Muscle of leg (tissue), 16 donors: ENCODE results near the gene CITED1. TPM values are rescaled to one million over a fixed set of nuclear protein-coding genes. Genes with fewer than 3 reads are reported as not detected.

ENCODE experiments used
- DNase-seq: peaks from one replicate; pipeline ENCODE4 v3.0.0; 2013
- H3K27ac ChIP-seq: one replicate; pipeline ENCODE4 v1.5.1; 2013; ENCODE audit warnings: mild to moderate bottlenecking, low read length, control low read depth
- H3K27me3 ChIP-seq: one replicate; pipeline ENCODE4 v1.6.1; 2013; ENCODE audit warnings: low read length; ENCODE audit not compliant: control insufficient read depth, insufficient read depth
- H3K36me3 ChIP-seq: one replicate; pipeline ENCODE4 v1.6.1; 2013; ENCODE audit warnings: low read length; ENCODE audit not compliant: control insufficient read depth, insufficient read depth
- H3K4me1 ChIP-seq: one replicate; pipeline ENCODE4 v1.6.1; 2013; ENCODE audit warnings: low read length; ENCODE audit not compliant: control insufficient read depth, insufficient read depth
- H3K4me3 ChIP-seq: one replicate; pipeline ENCODE4 v1.5.1; 2013; ENCODE audit warnings: low read length, control low read depth
- H3K9me3 ChIP-seq: replicated peaks from 2 replicates; pipeline ENCODE4 v1.6.1; 2013; ENCODE audit warnings: low read depth, low read length; ENCODE audit not compliant: control insufficient read depth
- WGBS: methylation state at CpG from one replicate; pipeline ENCODE4 v1.1.5; 2013; ENCODE audit warnings: missing lambda C conversion rate; ENCODE audit not compliant: insufficient coverage; 5-methylcytosine and 5-hydroxymethylcytosine counted together
- long read RNA-seq, 11 donors: transcript quantifications; one replicate each; lab custom pipeline, GENCODE V29; 2026
- polyA plus RNA-seq, 8 donors: library from polyadenylated mRNA; unstranded; fragments of 120-200 nt; gene quantifications; one replicate each; pipeline versions ENCODE4 v1.2.1 to v1.2.3, GENCODE V29; 2013; ENCODE audit warnings: inconsistent platforms in 1 of 8, low replicate concordance in 1 of 8; ENCODE audit not compliant: insufficient read length in 8 of 8, insufficient read depth in 1 of 8
- total RNA-seq: library from RNA; stranded (reverse); fragments of 120-200 nt; gene quantifications from one replicate; pipeline ENCODE4 v1.2.4, GENCODE V29; 2013

The CITED1 gene, protein sequence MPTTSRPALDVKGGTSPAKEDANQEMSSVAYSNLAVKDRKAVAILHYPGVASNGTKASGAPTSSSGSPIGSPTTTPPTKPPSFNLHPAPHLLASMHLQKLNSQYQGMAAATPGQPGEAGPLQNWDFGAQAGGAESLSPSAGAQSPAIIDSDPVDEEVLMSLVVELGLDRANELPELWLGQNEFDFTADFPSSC
- total RNA-seq (26.8 TPM), polyA plus RNA-seq (10 to 100 TPM; 15.5 to 26.4 (median 20.4) TPM)
- long read RNA-seq, donor 1, partial matches to known transcripts, result 0 of 8 reads
- long read RNA-seq, donor 1, other reads (novel, unspliced or antisense), result 0 of 8 reads
- long read RNA-seq, donor 2, result 0 reads
- long read RNA-seq, donor 3, transcript CITED1-201 (3 exons, 1,231 nt), result major isoform, 8 of 10 reads
- long read RNA-seq, donor 3, partial matches to known transcripts, result 0 of 10 reads
- long read RNA-seq, donor 3, other reads (novel, unspliced or antisense), result 0 of 10 reads
- long read RNA-seq, donor 4, partial matches to known transcripts, result 0 of 3 reads
- long read RNA-seq, donor 4, other reads (novel, unspliced or antisense), result 0 of 3 reads
- long read RNA-seq, donor 5, transcript CITED1-201 (3 exons, 1,231 nt), result major isoform, 26 of 40 reads
- long read RNA-seq, donor 5, transcript CITED1-207 (3 exons, 820 nt), result minor isoform, 10 of 40 reads
- long read RNA-seq, donor 5, partial matches to known transcripts, result 0 of 40 reads
- long read RNA-seq, donor 5, other reads (novel, unspliced or antisense), result 0 of 40 reads
- long read RNA-seq, donor 6, transcript CITED1-201 (3 exons, 1,231 nt), result major isoform, 11 of 18 reads
- long read RNA-seq, donor 6, partial matches to known transcripts, result 0 of 18 reads
- long read RNA-seq, donor 6, other reads (novel, unspliced or antisense), result 0 of 18 reads
- long read RNA-seq, donor 7, transcript CITED1-201 (3 exons, 1,231 nt), result major isoform, 12 of 19 reads
- long read RNA-seq, donor 7, partial matches to known transcripts, result 0 of 19 reads
- long read RNA-seq, donor 7, other reads (novel, unspliced or antisense), result 0 of 19 reads
- long read RNA-seq, donor 8, partial matches to known transcripts, result 0 of 8 reads
- long read RNA-seq, donor 8, other reads (novel, unspliced or antisense), result 0 of 8 reads
- long read RNA-seq, donor 9, transcript CITED1-201 (3 exons, 1,231 nt), result major isoform, 6 of 12 reads
- long read RNA-seq, donor 9, partial matches to known transcripts, result 0 of 12 reads
- long read RNA-seq, donor 9, other reads (novel, unspliced or antisense), result 0 of 12 reads
- long read RNA-seq, donor 10, transcript CITED1-201 (3 exons, 1,231 nt), result major isoform, 7 of 15 reads
- long read RNA-seq, donor 10, transcript CITED1-202 (3 exons, 886 nt), result minor isoform, 5 of 15 reads
- long read RNA-seq, donor 10, partial matches to known transcripts, result 0 of 15 reads
- long read RNA-seq, donor 10, other reads (novel, unspliced or antisense), result 0 of 15 reads
- long read RNA-seq, donor 11, partial matches to known transcripts, result 0 of 14 reads
- long read RNA-seq, donor 11, other reads (novel, unspliced or antisense), result 0 of 14 reads

DNA sequence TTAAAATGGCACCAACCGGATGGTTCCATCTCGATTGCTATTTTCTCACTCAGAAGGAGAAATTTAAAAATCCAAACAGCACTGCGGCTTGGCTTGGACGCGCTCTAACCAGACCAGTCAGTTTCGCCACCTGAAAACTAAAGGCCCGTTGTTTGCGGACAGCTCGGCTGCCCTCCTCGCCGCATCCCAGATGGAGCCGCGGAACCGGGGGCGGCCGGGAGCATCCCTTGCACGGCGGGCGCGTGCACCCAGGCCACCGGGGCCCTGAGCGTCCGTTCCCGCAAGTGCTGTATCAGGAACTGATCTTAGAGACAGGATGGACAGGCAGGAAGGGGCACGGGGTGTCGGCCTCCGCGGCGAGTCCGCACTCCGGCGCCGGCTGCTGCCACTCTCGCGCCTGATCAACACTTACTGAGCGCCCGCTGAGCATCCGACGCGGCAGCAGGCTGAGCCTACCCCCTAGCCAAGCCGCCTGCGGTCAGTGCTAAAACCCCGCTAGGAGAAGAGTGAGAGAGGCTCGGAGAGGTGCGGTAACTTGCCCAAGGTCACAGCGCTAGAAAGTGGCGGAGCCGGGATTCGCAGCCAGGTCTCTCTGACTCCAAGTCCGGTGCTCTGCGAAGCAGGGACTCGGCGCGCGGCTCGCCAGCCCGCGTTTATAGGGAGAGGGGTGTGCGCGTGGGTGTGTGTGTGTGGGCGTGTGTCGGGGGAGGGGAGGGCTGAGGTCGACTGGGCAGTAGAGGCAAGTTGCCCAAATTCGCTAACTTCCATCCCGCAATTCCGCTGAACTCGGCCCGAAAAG, at the start of gene CITED1:
Gene CITED1, minus strand, starts transcription at position 629 of the 799 bp plus-strand sequence. CDS start 3,045 bp downstream, outside the sequence.
- H3K9me3 ChIP-seq, result no peaks in the 10 kb centered on the region
- peaks cover 22% of the 10 kb centered on the region for H3K4me1 ChIP-seq
- H3K27ac ChIP-seq, result peak within 1 kb of the TSS; percentile 65
- WGBS, result 7% methylated on average over 64 of the region's 68 CpGs
- H3K27me3 ChIP-seq, result peaks cover 90% of the 10 kb centered on the region
- DNase-seq, result no peak
- H3K36me3 ChIP-seq, result peaks cover 9% of the 10 kb centered on the region
- peak within 1 kb of the TSS; percentile 63 for H3K4me3 ChIP-seq

DNA sequence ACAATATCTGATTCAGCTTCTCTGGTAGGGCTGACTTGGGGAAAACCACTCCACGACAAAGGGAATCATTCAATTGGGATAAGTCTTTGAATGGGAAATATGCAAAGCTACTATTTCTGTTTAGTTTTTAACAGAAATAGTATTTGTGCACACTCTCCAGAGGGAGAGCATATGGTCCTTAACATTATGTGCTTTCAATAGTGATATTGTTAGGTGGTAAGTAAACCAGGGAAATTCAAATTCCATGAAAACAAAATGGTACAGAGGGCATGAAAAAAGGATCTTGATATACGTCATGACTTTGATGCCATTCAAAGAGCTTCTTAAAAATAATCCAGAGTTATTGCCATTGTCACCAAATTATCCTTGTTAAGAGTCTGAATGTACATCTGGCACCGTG, 47.1 kb upstream of the CITED1 start:
- H3K27ac ChIP-seq, result no peak overlapping the region
- H3K36me3 ChIP-seq, result peaks cover 6% of the 10 kb centered on the region
- peaks cover 56% of the 10 kb centered on the region for H3K27me3 ChIP-seq
- WGBS, result no CpG with 5 or more reads among the region's 3 CpGs
- no peaks in the 10 kb centered on the region for H3K9me3 ChIP-seq
- H3K4me3 ChIP-seq, result no peak overlapping the region
- no peak for DNase-seq
- peaks cover 15% of the 10 kb centered on the region for H3K4me1 ChIP-seq

DNA sequence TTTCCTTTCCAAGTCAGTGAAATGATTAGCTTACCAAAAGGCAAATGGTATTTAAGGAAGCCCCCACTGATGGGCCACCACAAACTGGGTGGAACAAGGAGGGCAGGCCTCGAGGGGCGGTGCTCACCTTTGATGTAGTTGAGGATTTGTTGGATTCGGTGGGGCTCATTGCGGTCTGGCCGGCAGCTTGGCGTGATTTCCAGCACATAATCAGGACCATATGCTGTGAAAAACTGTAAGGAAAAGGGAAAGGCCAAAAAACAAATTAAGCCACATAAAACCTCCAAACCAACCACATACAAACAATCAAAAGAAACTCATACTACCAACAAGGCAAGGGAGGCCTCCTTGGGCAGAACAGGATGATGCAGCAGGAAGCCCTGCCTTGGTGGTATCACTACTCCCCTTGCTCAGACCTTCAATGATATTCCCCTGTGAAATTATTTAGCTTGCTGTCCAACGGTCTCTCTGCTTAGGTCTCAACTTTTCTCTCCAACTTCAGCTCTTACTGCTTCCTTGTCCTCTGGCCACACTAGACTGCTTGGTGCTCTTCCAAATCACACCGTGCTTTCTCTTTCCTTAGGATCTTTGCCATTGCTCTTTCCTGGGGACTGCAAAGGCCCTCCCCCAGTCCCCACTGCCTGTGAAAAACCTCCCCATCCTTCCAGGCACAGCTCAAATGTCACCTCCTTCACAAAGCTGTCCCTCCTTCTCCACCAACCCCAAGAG, 46.1 kb upstream of the CITED1 start:
- DNase-seq, result peak; percentile 90
- 26% methylated on average over 5 of the region's 8 CpGs for WGBS
- Histone ChIP-seq H3K4me1 (peaks cover 15% of the 10 kb centered on the region), H3K36me3 (peaks cover 6% of the 10 kb centered on the region), H3K4me3 (no peak overlapping the region), H3K27ac (peak overlapping the region; percentile 55), H3K9me3 (no peaks in the 10 kb centered on the region), H3K27me3 (peaks cover 52% of the 10 kb centered on the region)

DNA sequence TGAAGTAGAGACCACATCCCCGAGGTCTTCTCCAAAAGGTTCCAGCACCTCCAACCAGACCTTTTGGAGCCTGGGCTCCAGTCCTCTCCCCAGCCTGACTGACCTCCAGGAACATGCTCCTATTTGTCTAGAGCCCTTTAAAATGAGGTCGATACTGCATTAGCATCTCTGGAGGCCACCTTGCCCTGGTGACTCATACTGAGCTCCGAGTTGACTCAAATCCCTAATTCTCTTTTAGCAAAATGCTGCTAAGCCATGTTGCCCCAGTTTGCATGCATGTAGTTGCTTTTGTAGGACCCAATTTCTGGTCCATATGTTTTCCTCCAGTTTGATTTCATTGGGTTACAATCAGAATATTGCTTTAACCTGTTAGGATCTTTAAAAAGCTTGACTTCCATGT, 43.5 kb upstream of the CITED1 start:
- WGBS, result 75% methylated on average over 2 of the region's 3 CpGs
- H3K4me3 ChIP-seq, result no peak overlapping the region
- H3K27ac ChIP-seq, result no peak overlapping the region
- peaks cover 10% of the 10 kb centered on the region for H3K36me3 ChIP-seq
- peaks cover 51% of the 10 kb centered on the region for H3K27me3 ChIP-seq
- DNase-seq, result no peak
- no peaks in the 10 kb centered on the region for H3K9me3 ChIP-seq
- H3K4me1 ChIP-seq, result peaks cover 15% of the 10 kb centered on the region

DNA sequence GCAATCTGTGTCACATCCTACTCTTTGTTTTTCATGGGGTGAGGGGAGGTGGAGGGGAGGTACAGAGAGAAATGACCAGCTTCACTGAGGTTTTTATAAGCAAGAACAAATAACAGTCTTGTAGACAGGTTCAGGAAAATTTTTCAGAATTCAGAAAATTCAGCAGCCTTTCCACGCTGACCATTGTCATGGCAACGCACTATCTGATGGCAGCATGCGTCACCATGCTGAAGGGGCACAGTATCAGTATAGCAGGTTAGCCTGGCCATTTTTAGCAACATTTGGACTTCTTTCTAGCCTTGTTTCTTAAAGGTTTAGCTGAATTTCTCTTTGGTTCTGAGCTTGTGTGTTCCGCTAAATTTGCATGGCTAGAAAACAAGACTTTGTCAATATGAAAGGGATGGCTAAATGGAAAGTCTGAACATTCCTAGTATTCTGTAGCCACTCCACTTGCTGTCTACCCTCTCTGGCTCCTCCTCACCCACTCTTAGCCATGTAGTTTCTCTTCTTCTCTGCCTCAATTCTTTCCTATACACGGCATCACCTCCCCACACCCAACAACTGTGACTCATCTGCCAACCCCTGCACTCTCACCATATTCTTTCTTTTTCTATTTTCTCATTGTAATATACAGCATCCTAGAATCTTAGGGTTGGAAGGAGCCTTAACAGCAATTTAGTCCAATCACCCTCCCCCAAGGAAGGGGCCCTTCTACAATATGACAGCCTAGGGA, 42.7 kb upstream of the CITED1 start:
- Histone ChIP-seq H3K27me3 (peaks cover 49% of the 10 kb centered on the region), H3K9me3 (no peaks in the 10 kb centered on the region), H3K27ac (no peak overlapping the region), H3K36me3 (peaks cover 10% of the 10 kb centered on the region), H3K4me3 (no peak overlapping the region), H3K4me1 (peaks cover 10% of the 10 kb centered on the region)
- DNase-seq, result no peak
- 90% methylated on average over 3 of the region's 5 CpGs for WGBS

DNA sequence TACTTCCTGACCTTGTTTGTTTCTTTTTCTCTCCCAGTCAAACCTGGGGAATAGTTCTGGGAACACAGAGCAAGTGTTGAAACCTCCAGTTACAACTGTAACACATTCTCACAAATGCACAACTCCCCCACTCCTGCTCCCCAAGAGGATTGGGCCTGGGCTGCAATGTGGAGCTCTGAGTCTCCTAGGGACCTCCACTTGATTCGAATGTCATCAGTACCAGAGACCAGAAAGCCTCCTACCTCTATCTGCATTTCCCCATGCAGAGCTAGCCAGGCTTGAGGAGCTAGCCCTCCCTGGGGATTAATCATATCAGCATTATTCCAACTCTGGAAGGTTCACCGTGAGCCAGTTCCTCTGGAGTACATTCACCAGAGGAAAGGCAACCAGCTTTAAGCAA, 41.7 kb upstream of the CITED1 start:
- Histone ChIP-seq H3K9me3 (no peaks in the 10 kb centered on the region), H3K4me1 (peaks cover 10% of the 10 kb centered on the region), H3K36me3 (peaks cover 10% of the 10 kb centered on the region), H3K4me3 (no peak overlapping the region), H3K27ac (no peak overlapping the region), H3K27me3 (peaks cover 49% of the 10 kb centered on the region)
- no CpG with 5 or more reads among the region's 2 CpGs for WGBS
- DNase-seq, result peak; percentile 11

DNA sequence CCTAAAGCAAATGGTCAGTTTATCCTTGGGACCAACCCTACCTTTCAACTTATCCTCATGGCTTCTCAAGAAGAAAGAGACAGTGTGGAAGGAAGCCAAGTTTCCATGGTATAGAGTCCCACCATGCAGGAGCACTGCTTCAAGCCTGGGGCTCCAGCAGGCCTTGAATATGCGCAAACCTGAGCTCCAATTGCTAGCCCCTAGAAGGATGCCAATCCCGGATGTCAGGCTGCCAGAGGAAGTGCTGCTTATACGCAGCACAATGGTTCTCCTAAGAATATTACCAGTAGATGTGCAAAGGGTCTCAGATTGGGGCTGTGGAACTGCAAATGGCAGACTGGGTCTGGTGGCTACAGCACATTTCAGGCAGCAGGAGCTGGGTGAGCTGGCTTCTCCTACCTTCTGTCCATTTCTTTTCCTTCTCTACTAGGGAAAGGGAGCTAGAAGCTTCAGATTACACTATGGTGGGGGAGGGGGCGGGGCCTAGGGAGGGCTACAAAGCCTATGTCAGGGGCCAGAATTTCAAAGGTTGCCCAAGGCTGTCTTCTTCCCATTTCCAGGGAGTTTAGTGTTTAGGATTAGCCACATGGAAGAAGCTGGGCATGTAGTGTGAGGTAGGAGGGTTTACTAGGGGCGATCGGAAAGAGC, 40.7 kb upstream of the CITED1 start:
- H3K27ac ChIP-seq, result no peak overlapping the region
- H3K9me3 ChIP-seq, result no peaks in the 10 kb centered on the region
- WGBS, result 66% methylated on average over 4 of the region's 6 CpGs
- peaks cover 48% of the 10 kb centered on the region for H3K27me3 ChIP-seq
- H3K4me1 ChIP-seq, result peaks cover 8% of the 10 kb centered on the region
- H3K36me3 ChIP-seq, result peaks cover 10% of the 10 kb centered on the region
- DNase-seq, result no peak
- no peak overlapping the region for H3K4me3 ChIP-seq

DNA sequence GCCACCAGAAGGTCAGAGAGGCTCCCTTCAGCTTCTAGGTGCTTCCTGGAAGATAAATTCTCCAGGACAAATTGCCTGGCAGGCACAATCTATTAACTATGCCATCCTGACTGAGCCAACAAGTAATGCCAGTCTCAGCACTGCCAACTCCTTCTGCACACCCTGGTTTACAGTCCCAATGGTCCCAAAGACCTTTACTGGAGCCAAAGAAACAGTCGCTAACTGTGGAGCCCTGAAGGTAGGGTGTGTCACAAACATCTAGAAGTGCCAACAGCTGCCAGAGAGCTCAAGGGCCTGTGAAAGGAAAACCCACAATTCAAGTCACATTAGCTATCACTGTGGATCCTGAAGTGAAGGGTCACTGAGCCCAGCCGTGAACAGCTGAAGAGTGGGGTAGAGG, 34.9 kb upstream of the CITED1 start:
- Histone ChIP-seq H3K4me3 (no peak overlapping the region), H3K27ac (peak overlapping the region; percentile 47), H3K27me3 (peaks cover 33% of the 10 kb centered on the region), H3K9me3 (no peaks in the 10 kb centered on the region), H3K4me1 (peaks cover 2% of the 10 kb centered on the region), H3K36me3 (no peaks in the 10 kb centered on the region)
- 80% methylated on average over 1 of the region's 2 CpGs for WGBS
- DNase-seq, result no peak
